Lower leg skin (tissue), 3 donors: Measurements from ENCODE around the gene PER3.

ENCODE experiments used
- POLR2A ChIP-seq, 2 donors: fragments of 450-650 bp; IDR thresholded peaks; one replicate each; pipeline ENCODE4 v1.6.1; 2016 to 2017; ENCODE audit warnings: antibody characterized with exemption in 2 of 2, mild to moderate bottlenecking in 1 of 2, moderate library complexity in 1 of 2
- TF ChIP-seq, protein P1 (sequence below), 3 donors: fragments of 450-650 bp; IDR thresholded peaks; one replicate each; pipeline ENCODE4 v1.5.1; 2016; ENCODE audit warnings: antibody characterized with exemption in 3 of 3, mild to moderate bottlenecking in 3 of 3, moderate library complexity in 2 of 3

DNA sequence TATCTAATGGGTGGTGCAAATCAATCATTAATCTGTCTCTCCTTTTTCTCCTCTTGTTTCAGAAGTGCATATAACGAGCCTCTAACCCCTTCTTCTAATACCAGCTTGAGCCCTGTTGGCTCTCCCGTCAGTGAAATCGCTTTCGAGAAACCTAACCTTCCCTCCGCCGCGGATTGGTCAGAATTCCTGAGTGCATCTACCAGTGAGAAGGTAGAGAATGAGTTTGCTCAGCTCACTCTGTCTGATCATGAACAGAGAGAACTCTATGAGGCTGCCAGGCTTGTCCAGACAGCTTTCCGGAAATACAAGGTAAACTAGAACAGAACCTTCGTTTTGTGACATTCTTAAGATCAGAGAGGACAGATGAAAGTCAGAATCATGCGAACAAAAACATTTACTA is 38.3 kb upstream of the PER3 start:
- TF ChIP-seq POLR2A (IDR thresholded peaks at IDR 0.05) = no peak
- TF ChIP-seq, protein P1, sequence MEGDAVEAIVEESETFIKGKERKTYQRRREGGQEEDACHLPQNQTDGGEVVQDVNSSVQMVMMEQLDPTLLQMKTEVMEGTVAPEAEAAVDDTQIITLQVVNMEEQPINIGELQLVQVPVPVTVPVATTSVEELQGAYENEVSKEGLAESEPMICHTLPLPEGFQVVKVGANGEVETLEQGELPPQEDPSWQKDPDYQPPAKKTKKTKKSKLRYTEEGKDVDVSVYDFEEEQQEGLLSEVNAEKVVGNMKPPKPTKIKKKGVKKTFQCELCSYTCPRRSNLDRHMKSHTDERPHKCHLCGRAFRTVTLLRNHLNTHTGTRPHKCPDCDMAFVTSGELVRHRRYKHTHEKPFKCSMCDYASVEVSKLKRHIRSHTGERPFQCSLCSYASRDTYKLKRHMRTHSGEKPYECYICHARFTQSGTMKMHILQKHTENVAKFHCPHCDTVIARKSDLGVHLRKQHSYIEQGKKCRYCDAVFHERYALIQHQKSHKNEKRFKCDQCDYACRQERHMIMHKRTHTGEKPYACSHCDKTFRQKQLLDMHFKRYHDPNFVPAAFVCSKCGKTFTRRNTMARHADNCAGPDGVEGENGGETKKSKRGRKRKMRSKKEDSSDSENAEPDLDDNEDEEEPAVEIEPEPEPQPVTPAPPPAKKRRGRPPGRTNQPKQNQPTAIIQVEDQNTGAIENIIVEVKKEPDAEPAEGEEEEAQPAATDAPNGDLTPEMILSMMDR (IDR thresholded peaks at IDR 0.05) = no peak
